Activated CD4-positive, alpha-beta T cell treated with anti-CD3 and anti-CD28 coated beads, Interleukin-2, amount 50 U/mL, for 48 hours (primary cell): Measurements from ENCODE around the gene BCL11B.

Experiments used
- DNase-seq, 2 experiments: peaks; one replicate each; pipeline ENCODE4 v3.0.0-alpha.2; 2020

Gene BCL11B

GRCh38 chr14:99252940-99253868, 18.8 kb downstream of the BCL11B start:
- DNase-seq, result peak in 1 of 2 experiments; percentile 62

- no peak for DNase-seq
Measured at GRCh38 chr14:99252443-99252939, 19.5 kb downstream of the BCL11B start.

- DNase-seq, result no peak
Measured at GRCh38 chr14:99251721-99252120, 20.3 kb downstream of the BCL11B start.

DNA sequence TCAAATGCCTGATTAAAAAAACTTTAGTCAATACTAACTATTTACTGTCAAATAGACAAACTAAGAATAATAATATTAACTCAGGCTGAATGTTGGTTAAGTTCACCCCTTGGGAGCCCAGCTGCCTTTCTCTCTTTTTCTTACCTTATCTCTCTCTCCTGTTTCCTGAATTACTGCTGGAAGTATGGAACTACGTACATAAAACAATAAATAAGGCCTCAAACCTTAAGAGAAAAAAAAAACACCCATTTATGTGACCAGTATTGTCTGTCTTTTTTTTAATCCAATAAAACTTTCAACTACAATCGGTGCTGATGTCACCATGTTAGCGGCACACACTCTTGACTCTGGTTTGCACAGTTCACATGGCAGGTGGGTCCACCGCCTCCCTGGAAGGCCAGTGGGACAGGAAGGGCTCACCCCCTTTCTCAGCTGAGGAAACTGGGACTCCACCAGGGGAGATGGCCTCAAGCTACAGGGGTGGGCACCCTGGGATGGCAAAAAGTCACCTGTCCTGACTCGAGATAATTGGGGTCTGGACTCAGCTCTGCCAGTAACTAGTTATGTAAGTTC, 21.3 kb downstream of the BCL11B start:
- no peak for DNase-seq

- no peak for DNase-seq
Measured at GRCh38 chr14:99249389-99249788, 22.6 kb downstream of the BCL11B start.

GRCh38 chr14:99248761-99249171, 23.2 kb downstream of the BCL11B start:
- DNase-seq, result no peak

DNA sequence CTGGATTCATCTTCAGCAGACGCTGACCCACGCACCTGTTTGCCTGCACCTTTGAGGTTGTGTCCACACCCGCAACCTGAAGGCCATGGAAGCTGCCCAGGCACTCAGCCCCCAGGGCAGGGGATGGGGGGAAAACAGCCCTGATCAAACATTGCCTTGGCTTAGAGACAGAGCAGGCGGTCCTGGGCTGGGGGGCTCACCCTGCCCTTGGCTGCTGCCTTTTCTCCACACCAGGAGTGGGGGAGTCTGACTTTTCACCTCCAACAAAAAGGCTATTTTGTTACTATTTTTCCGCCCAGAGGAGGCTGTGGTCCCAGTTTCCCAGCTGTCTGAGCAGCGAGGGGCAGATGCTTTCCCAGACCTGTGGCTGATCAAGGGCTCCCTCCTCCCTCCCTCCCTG, 24.2 kb downstream of the BCL11B start:
- DNase-seq, result no peak

DNA sequence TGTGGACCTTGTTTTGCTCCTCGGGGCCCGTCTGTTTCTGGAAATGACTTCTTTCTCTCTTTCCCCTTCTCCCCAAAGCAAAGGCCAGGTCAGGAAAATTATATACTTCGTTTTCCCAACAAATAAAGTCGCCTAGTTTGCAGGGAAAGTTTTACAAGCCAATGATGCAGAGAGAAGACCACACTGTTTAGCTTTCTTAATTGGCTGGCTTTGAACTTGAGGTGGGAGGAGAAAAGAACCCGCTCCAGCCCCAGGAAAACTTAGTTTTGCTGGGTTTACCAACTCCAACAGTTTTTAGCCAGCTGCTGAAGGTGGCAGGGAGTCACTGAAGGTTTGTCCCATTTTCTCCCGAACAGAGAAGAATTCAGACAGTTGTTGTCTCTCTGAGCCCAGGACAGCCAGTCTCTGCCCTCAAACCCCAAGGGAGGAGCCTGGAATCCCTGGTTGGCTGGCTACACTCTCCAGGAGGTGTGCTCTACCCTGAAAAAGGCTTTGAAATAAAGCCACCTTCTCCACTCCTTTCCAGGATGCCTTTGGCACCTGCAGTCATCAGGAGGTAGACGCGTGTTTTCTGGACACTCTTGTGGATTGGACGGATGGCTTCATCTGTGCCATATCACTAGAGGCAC, 24.8 kb downstream of the BCL11B start:
- DNase-seq, result no peak

GRCh38 chr14:99246536-99247097, 25.4 kb downstream of the BCL11B start:
- peak in 1 of 2 experiments; percentile 62 for DNase-seq

GRCh38 chr14:99245564-99246511, 26.2 kb downstream of the BCL11B start:
- DNase-seq, result no peak

GRCh38 chr14:99244941-99245563, 26.9 kb downstream of the BCL11B start:
- no peak for DNase-seq

DNA sequence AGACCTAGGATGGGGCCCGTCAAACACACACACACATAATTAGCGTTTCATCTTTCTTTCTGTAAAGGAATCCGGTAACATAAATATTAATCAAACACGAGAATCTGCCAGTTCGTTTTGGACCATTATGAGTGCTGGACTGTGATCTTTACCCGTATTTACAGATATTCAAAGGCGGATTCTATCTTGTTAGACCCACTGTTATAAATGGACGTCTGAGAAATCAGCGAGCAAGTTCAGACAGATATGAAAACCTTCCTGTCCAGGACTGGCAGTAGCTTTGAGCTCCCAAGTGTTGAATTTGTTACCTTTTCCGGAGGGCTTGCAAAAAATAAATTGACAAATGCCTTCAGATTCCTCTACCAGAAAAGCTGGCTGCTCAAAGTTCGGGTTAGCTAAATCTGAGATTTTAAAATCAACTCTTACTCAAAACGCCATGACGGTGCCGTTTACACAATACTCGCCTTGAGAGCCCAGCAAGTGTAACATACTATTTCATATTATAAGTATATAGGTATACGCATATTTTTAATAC, 27.6 kb downstream of the BCL11B start:
- DNase-seq, result no peak

- no peak for DNase-seq
Measured at GRCh38 chr14:99242816-99243721, 28.9 kb downstream of the BCL11B start.

- DNase-seq, result no peak
Measured at GRCh38 chr14:99242238-99242637, 29.8 kb downstream of the BCL11B start.

- no peak for DNase-seq
Measured at GRCh38 chr14:99241325-99242010, 30.5 kb downstream of the BCL11B start.

GRCh38 chr14:99240627-99241324, 31.2 kb downstream of the BCL11B start:
- DNase-seq, result no peak

DNA sequence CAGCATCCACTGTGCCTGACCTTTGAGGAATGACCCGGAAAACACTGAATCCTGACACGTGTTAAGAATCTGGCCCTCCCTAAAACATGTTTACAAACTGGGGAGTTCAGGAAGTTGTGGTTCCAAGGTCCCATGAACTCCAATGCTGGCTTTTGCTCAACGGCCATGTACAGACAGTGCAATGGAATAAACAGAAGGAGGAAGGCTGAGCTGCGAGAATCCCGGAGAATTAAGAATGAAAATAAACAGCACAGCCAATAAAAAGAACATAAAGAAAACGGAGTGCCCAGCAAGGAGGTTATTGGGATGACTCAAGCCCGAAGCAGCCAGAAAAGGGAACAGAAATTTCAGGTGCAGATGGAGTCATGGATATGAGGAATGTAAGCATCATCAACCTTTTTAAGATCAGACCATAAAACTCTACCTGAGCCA, 32.3 kb downstream of the BCL11B start:
- no peak for DNase-seq

DNA sequence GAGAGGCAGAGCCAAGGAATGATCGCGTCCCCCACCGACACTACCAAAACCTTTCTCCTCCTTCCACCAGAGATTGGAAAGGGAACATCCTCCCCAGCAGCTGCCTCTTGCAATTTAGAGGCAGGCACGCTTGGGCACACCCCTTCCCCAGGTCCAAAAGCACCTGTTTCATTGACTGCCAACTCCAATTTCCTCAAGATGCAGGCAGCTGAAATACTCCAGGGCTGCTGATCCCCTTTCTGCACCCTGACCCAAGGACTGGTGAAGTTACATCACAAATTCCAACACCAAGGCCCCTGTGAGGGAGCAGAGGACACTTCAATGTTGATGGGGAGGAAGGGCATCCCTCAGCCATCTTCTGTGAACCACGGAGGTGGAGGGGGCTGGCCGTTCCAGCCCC, 33.8 kb downstream of the BCL11B start:
- no peak for DNase-seq

GRCh38 chr14:99237288-99237687, 34.7 kb downstream of the BCL11B start:
- DNase-seq, result no peak
